Erythroblast (primary cell): ENCODE measurements around the gene CSRP2.

Experiments
- GATA1 ChIP-seq: IDR thresholded peaks from 2 replicates; pipeline ENCODE4 v1.6.1; 2011; ENCODE audit warnings: low read depth, mild to moderate bottlenecking, control low read depth, low read length, moderate library complexity
- POLR2A ChIP-seq: IDR thresholded peaks from 2 replicates; pipeline ENCODE4 v1.6.1; 2011; ENCODE audit warnings: mild to moderate bottlenecking, low read length

GRCh38 chr12:76874027-76874426, 4.8 kb downstream of the CSRP2 start:
- TF ChIP-seq POLR2A (no peak), GATA1 (no peak)
